ENCODE measurements around the gene NTN1.

- TF ChIP-seq CTCF (IDR thresholded peaks at IDR 0.05; ENCODE audit: low read depth, low read length), result no peak
- TF ChIP-seq EZH2phosphoT487 (IDR thresholded peaks at IDR 0.05; ENCODE audit: low read depth), result no peak
Measured at GRCh38 chr17:9107527-9107926, 86.2 kb downstream of the NTN1 start.

Data from OCI-LY3 (cell line).